Erythroblast (primary cell): ENCODE measurements around the gene FOXL1.

Source experiments
- GATA1 ChIP-seq: IDR thresholded peaks from 2 replicates; pipeline ENCODE4 v1.6.1; 2011; ENCODE audit warnings: low read depth, mild to moderate bottlenecking, control low read depth, low read length, moderate library complexity
- POLR2A ChIP-seq: IDR thresholded peaks from 2 replicates; pipeline ENCODE4 v1.6.1; 2011; ENCODE audit warnings: mild to moderate bottlenecking, low read length

DNA sequence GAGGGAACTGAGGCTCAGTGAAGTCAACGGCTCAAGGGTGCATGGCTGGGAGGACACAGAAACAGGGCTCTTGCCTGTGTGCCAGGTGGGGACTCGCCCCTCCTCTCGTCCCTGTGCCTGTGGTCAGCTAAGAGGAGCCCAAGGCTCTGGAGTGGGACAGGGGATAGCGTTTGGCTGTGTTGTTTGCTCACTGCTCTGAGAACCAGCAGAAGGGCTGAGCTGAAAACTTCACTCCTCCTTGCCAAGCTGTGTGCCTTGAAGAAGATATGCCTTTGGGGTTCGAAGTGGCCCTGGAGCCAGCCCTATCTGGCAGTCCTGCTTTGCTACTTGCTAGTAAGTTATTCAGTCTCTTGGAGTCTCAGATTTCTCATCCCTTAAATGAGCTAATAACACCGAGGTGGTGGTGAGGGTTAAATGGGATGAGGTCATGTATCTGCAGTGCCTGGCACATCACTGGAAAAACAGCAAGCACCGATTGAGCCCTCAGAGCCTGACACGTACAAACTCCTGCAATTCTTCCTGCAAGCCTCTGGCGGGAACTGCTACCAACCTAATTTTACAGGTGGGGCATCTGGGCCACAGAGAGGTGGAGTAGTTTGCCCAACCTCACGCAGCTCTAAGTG, 17.7 kb downstream of the FOXL1 start:
- no peak for TF ChIP-seq POLR2A
- no peak for TF ChIP-seq GATA1
